Uterus (tissue), 4 donors: Measurements from ENCODE around the gene LTBP1. TPM values are rescaled to one million over a fixed set of nuclear protein-coding genes. Genes with fewer than 3 reads are reported as not detected.
A peak's percentile ranks its signal among the peaks of the same experiment; 100 is the strongest.

ENCODE experiments used
- DNase-seq, 2 donors: peaks; one replicate each; pipeline ENCODE4 v3.0.0-alpha.2; 2019 to 2020
- H3K27ac ChIP-seq, 2 donors: fragments of 200-600 bp; sonication (generic); 1 replicate in 1 of 2; 2 replicates in 1 of 2; pipeline ENCODE4 v1.5.1; 2016 to 2018
- H3K27me3 ChIP-seq, 2 donors: fragments of 200-600 bp; sonication (generic); one replicate each; pipeline ENCODE4 v1.5.1; 2018 to 2019; ENCODE audit warnings: control low read depth in 1 of 2
- H3K36me3 ChIP-seq, 2 donors: fragments of 200-600 bp; sonication (generic); one replicate each; pipeline ENCODE4 v1.5.1; 2019; ENCODE audit warnings: control low read depth in 1 of 2
- H3K4me1 ChIP-seq, 2 donors: fragments of 200-600 bp; sonication (generic); one replicate each; pipeline ENCODE4 v1.5.1; 2018 to 2019; ENCODE audit warnings: control low read depth in 1 of 2
- H3K4me3 ChIP-seq, 2 donors: fragments of 200-600 bp; sonication (generic); 1 replicate in 1 of 2; 2 replicates in 1 of 2; pipeline ENCODE4 v1.5.1; 2018 to 2019; ENCODE audit warnings: mild to moderate bottlenecking in 1 of 2
- H3K9me3 ChIP-seq, 2 donors: fragments of 200-600 bp; sonication (generic); one replicate each; pipeline ENCODE4 v1.5.1; 2019; ENCODE audit warnings: control low read depth in 1 of 2
- POLR2A ChIP-seq, 2 donors: fragments of 450-650 bp; IDR thresholded peaks; one replicate each; pipeline ENCODE4 v1.6.1; 2016; ENCODE audit warnings: antibody characterized with exemption in 2 of 2, mild to moderate bottlenecking in 1 of 2, moderate library complexity in 1 of 2
- intact Hi-C: fragments of 100-400 bp; cut with DNase I; formaldehyde crosslinking; loops from one replicate; pipeline ENCODE4 v1.15.1; 2023; ENCODE audit warnings: low total_unique reads
- total RNA-seq, 4 donors: library from RNA; depleted of rRNA in 3 of 4; stranded (reverse); fragments of >200 nt in 3 of 4; gene quantifications; one replicate each; pipeline versions ENCODE4 v1.1.0 to v1.2.4, GENCODE V29; 2014 to 2023
- TF ChIP-seq, protein P1 (sequence below), 4 experiments: fragments of 200-600 bp in 2 of 4; fragments of 450-650 bp in 2 of 4; sonication (generic) in 2 of 4; IDR thresholded peaks; one replicate each; pipeline ENCODE4 v1.5.1; 2016 to 2019; ENCODE audit warnings: antibody characterized with exemption in 4 of 4, mild to moderate bottlenecking in 2 of 4, moderate library complexity in 1 of 4
- donor health status: DM: yes; HTN: yes; CAD: no.

LTBP1 gene
- total RNA-seq, 4 donors from 2014 or later: 72.5 to 322 (median 92.2) TPM

DNA sequence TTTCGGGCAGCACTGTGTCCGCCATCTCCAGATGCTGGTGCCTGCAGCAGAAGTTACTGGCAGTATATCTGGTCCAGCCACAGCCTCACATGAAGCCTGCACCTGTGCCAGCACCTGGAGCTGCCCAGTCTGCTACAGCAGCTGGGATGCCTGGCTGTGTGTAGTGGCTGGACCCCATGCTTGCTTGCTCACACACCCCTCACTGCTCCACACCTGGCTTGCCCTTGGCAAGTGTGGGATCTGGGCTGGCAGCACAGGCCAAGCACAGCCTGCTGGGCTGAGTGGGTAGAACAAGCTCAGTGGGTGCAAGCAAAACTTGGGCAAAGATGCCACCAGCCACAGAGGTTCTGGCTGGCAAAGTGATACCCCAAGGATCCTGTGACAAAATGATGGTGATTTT, 320.3 kb downstream of the LTBP1 start:
- Histone ChIP-seq H3K9me3 (no peaks in the 10 kb centered on the region), H3K27me3 (no peaks in the 10 kb centered on the region), H3K4me1 (peaks cover 0 to 7% of the 10 kb centered on the region in 2 donors), H3K4me3 (no peak overlapping the region), H3K27ac (no peak overlapping the region), H3K36me3 (no peaks in the 10 kb centered on the region)
- DNase-seq: no peak
- TF ChIP-seq, protein P1, sequence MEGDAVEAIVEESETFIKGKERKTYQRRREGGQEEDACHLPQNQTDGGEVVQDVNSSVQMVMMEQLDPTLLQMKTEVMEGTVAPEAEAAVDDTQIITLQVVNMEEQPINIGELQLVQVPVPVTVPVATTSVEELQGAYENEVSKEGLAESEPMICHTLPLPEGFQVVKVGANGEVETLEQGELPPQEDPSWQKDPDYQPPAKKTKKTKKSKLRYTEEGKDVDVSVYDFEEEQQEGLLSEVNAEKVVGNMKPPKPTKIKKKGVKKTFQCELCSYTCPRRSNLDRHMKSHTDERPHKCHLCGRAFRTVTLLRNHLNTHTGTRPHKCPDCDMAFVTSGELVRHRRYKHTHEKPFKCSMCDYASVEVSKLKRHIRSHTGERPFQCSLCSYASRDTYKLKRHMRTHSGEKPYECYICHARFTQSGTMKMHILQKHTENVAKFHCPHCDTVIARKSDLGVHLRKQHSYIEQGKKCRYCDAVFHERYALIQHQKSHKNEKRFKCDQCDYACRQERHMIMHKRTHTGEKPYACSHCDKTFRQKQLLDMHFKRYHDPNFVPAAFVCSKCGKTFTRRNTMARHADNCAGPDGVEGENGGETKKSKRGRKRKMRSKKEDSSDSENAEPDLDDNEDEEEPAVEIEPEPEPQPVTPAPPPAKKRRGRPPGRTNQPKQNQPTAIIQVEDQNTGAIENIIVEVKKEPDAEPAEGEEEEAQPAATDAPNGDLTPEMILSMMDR (IDR thresholded peaks at IDR 0.05): no peak
- TF ChIP-seq POLR2A (IDR thresholded peaks at IDR 0.05): no peak
- intact Hi-C loops: no loop called here

DNA sequence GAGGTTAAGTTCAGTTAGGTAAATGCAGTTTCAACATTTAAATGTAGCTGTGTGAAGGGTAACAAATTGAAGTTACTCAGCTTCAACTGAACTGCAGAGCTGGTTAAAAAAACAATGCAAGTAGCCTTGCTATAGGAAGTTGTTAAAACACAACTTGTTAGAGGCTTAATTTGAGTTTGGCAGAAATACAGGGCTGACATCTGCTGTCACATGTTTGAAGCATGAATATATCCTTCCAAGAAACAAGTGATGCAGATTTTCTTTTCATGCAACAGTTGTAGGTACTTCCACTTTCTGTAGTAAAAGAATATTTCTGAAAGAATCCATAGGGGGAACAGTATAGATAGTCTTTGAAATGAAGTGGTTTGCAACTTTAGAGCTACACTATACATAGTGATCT, 321.0 kb downstream of the LTBP1 start:
- H3K36me3 ChIP-seq: no peaks in the 10 kb centered on the region
- H3K9me3 ChIP-seq: no peaks in the 10 kb centered on the region
- peaks cover 0 to 7% of the 10 kb centered on the region in 2 donors for H3K4me1 ChIP-seq
- intact Hi-C loops: no loop called here
- H3K4me3 ChIP-seq: no peak overlapping the region
- TF ChIP-seq, protein P1 (IDR thresholded peaks at IDR 0.05): no peak
- no peak for TF ChIP-seq POLR2A (IDR thresholded peaks at IDR 0.05)
- H3K27me3 ChIP-seq: no peaks in the 10 kb centered on the region
- no peak overlapping the region for H3K27ac ChIP-seq
- DNase-seq: no peak

DNA sequence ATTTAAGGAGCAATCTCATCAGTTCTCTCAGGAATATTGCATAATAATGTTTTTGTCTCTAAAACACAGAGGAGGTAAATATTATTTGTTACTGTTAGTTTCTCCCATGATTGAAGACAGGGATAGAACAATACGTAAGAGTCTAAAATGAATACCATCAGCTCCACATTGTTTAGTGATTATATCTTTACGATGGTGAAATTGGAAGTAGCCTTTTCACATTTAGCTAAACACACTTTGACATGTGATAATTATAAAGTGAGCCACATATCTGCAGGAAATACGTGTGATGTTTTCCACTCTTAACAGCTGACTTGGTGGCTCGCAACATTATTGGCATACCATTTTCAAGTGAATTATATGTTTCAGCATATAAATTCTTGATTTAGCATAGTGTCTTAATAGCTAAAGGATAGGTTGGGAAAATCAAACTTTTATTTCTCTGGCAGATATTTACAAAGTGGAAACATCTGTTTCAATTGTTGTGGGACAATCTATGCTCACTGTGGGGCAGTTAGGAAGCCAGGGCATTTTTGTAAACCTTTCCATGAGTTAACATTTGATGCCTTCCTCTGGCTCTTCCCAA, 321.6 kb downstream of the LTBP1 start:
- Histone ChIP-seq H3K4me3 (no peak overlapping the region), H3K27ac (peak overlapping the region in 1 of 2 donors; percentile 16), H3K36me3 (no peaks in the 10 kb centered on the region), H3K4me1 (peaks cover 0 to 7% of the 10 kb centered on the region in 2 donors), H3K27me3 (no peaks in the 10 kb centered on the region), H3K9me3 (no peaks in the 10 kb centered on the region)
- DNase-seq: no peak
- TF ChIP-seq, protein P1 (IDR thresholded peaks at IDR 0.05): no peak
- no peak for TF ChIP-seq POLR2A (IDR thresholded peaks at IDR 0.05)
- intact Hi-C loops: no loop called here

DNA sequence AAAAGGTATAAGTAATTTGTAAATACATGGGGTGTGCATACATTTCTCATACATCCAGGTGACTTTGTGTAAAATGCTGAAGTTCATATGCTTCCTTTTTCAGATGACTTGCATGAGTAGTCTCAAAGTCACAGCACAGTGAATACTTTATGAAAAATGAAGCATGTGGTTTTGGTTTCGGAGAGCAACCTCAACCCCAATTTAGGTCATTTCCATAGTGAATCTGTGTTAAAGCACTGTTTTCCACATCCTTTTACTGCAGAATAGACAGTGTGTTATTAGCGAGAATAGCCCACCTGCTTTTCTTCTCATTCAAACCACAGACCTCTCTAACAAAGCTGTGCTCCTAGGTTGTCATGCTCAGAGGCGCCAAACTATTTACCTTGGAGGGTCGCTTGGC, 325.2 kb downstream of the LTBP1 start:
- intact Hi-C loops: no loop called here
- no peak for TF ChIP-seq POLR2A (IDR thresholded peaks at IDR 0.05)
- TF ChIP-seq, protein P1 (IDR thresholded peaks at IDR 0.05): no peak
- no peak for DNase-seq
- Histone ChIP-seq H3K4me1 (peaks cover 0 to 7% of the 10 kb centered on the region in 2 donors), H3K27me3 (no peaks in the 10 kb centered on the region), H3K4me3 (no peak overlapping the region), H3K9me3 (no peaks in the 10 kb centered on the region), H3K36me3 (no peaks in the 10 kb centered on the region), H3K27ac (no peak overlapping the region)

DNA sequence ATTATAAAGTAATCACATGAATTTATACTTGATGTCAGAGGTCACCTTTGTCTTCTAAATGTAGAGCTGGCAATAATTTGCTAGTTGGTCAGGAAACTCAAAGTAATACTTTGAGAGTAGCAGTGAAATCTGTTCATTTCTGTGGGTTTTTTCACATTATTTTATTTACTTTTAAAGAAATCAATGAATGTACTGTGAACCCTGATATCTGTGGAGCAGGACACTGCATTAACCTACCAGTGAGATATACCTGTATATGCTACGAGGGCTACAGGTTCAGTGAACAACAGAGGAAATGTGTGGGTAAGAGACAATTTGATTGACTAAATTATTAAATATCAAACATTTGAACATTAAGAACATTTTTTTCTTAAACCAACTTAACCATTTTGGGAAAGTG, 326.7 kb downstream of the LTBP1 start:
- intact Hi-C loops: no loop called here
- Histone ChIP-seq H3K27ac (no peak overlapping the region), H3K36me3 (no peaks in the 10 kb centered on the region), H3K4me3 (no peak overlapping the region), H3K27me3 (no peaks in the 10 kb centered on the region), H3K4me1 (no peaks in the 10 kb centered on the region), H3K9me3 (no peaks in the 10 kb centered on the region)
- no peak for DNase-seq
- TF ChIP-seq POLR2A (IDR thresholded peaks at IDR 0.05): no peak
- TF ChIP-seq, protein P1 (IDR thresholded peaks at IDR 0.05): no peak
